HG02981 (cell line): ENCODE results near the gene CATSPER3.

Experiments
- ATAC-seq: cut with Tn5 transposase; IDR thresholded peaks from one replicate; pipeline ENCODE4 v1.9.1; 2021; ENCODE audit warnings: mild to moderate bottlenecking, moderate library complexity; ENCODE audit not compliant: unreplicated experiment

The CATSPER3 gene

DNA sequence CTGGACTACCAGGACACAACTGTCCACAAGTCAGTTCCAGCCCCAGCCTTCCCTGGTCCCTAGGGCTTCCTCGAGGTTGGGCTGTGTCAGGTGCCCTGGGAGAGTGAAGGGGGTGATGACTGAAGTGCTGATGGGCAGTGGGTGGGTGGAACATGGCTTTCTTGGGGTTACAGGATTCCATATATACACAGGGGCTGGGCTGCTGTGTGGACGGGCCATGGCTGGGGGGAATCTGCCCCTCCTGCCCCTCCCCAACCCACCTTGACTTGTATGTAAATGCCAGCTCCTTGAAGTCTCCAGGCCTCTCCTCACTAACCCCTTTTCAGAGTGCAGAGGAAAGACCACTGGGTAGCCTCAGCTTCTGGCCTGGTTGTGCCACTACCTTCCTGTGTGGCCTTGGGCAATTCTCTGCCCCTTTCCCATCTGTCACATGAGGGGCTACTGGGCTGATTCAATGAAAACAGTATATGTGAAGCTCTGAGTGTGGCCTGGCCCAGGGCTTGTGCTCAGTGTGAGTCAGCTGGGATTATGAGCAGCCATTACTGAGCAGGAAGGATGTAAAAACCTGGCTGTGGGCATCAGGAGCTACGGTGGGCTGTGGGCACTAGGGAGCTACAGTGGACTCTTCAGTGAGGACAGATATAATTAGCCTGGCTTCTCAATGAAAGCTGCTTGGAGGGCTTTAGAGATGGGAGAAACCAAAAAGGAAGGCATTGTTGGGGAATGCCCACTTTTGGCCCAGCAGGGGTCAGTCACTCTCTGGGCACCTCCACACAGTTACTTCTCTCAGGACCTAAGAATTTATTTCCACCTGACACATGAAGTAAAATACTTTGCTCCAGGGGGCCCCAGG is 43.0 kb downstream of the CATSPER3 start:
- no peak for ATAC-seq

DNA sequence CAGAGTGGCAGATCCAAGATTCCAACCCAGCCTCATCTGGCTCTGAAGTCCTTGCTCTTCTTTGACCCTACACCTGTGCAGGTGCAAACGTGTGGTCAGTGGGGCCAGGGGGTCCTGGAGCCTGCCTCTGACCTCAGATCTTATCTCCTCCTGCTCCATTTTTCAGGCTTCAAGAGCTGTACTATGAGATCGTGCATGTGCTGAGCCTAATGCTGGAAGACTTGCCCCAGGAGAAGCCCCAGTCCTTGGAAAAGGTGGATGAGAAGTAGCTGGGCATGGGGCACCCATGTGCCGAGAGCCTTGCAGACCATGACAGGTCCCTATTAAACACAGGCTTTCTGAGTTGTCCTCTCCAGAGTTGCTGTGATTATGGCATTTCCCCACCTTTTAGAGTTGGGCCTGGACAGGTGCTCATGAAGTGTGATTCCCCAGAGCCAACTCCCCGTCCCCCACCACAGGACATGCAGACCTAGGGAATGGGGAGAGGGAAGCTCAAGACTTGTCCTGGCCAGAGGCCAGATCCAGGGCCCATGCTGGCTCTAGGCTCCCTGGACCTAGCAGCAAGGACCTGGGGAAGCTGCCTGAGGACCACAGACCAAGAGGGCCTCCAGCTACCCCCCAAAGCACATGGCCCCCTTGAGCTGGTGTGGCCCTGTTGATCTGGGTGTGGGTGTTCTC is 43.8 kb downstream of the CATSPER3 start:
- no peak for ATAC-seq

DNA sequence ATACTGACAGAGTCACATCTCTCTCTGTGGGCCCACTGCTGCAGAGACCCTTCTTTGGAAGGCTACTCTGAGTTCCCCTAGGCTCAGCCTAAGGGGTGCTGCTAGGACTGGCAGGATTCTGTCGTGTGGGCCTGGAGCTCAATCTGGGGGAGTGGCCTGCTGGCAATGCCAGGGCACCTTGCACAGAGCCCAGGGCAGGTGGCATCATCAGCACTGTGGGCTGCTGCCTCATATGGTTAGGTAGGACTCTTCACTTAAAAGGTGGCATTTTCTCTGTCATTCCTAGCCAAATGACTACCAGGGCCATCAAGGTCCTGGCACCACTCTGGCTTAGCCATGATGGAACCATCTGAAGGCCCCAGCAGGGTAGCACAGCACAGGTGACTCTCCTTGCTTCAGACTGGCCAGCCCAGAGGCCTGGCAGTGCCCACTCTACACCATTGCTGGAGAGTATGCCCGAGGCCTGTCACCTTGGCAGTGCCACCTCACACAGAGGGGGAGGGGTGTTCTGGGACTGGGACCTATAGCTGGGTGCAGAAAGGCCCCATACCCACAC is 44.4 kb downstream of the CATSPER3 start:
- no peak for ATAC-seq

DNA sequence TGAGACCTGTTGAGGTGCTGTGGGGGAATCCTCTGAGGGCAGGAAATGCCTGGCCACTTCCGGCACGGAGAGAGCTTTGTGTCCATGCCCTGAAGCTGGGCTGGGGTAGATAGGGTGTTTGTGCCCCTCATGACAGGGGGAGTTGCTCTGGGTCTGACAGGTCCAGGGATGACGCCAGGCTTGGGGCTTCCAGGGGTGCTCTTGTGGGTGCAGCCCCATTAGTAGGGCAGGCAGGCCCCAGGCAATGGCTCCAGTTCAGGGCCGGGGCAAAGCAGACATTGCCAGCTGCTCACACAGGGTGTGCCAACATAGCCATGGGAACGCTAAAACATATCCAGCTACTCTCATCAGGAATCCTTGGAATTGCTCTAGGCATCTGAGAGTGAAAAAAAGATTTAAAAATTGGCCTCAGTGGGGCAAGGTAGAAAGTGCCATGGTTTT is 45.3 kb downstream of the CATSPER3 start:
- ATAC-seq, result no peak

DNA sequence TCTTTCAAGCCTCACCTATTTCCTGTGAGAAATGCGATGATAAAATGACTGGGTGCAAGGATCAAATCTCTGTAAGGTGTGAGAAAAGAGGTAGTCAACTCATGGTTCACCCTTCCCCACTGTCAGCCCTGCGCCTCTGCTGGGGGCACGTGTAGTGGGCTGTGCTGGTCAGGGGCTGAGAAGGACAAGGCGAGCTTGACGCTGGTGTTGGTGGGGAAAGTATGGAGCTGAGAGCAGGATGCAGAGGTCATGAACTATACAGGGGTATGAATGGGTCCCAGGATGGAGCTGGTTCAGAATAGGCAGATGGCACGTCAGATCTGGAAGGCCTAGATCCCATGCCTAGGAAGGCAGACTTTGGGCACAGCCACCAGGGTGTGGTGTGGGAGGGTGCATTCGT is 45.7 kb downstream of the CATSPER3 start:
- no peak for ATAC-seq

DNA sequence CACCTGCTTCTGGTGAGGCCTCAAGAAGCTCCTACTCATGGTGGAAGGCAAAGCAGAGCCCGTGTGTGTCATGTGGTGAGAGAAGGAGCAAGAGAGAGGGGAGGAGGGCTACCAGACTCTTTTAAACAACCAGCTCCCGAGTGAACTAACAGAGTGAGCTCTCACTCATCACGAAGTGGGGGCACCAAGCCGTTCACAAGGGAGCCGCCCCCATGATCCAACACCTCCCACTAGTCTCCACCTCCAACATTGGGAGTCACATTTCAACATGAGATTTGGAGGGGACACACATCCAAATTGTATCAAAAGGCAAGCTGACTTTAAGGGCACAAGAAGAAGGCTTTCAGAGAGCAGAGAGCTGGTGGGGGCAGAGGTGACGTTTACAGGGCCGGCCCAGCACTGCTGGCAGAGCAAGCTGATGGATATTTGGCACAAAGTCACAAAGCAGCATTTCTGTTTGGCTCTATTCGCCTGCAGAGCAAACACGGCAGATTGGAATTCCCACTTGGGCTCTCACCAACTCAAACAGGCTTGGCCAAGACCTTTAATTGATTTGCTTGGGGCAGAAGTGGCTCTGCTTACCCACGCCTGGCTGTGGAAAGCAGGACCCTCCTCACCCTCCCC is 46.4 kb downstream of the CATSPER3 start:
- no peak for ATAC-seq

DNA sequence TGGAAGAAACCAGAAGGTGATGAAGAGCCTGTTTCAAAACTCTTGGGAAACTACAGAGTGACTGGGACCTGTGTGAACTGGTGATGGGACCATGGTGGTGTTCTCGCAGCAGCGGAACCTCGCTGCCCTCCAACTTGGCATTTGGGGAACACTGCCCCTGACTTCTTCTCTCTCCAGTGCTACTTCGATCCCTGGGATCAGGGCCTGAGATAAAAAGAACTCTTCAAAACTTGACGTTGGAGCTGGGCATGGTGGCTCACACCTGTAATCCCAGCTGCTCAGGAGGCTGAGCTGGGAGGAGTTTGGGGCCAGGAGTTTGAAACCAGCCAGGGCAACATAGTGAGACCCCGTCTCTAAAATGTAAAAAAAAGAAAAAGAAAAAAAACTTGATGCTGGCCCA is 48.2 kb downstream of the CATSPER3 start:
- no peak for ATAC-seq

DNA sequence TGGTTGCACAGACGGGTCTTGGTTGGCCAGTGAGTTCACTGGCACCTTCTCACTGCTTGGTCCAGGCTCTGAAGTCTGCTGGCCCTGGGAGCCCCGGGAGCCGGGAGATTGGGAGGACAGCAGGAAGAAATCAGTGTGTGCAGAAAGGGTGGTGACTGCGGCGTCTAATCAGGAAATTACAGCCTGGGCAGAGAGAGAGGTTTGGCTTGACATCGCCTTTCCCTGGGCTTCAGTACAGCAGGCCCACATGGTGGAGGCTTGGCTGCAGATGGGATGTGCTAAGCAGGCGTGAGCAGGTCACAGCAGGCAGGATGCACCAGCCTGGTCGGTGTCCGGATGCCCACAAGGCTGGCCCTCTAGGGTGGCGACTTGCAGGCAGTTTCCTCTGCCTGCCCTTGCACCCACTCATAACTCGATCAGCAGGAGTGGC is 49.2 kb downstream of the CATSPER3 start:
- no peak for ATAC-seq

DNA sequence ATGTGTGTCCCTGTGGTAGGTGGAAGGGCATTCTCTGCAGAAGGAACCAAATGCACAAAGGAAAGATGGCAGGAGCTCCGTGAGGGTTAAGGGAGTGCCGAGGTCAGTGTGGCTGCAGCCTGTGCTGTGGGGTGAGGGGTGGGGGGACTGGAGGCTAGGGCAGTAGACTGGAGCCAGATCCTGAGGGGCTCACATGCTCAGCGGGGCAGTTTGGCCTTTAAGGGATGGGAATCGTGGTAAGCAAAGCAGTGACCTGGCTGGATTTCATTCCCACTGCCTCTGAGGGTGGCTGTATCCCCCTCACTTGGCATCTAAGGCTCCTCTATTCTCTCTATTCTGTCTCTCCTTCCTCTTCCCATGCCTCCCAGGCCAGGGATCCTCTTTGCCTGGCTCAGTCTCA is 50.8 kb downstream of the CATSPER3 start:
- ATAC-seq, result no peak

DNA sequence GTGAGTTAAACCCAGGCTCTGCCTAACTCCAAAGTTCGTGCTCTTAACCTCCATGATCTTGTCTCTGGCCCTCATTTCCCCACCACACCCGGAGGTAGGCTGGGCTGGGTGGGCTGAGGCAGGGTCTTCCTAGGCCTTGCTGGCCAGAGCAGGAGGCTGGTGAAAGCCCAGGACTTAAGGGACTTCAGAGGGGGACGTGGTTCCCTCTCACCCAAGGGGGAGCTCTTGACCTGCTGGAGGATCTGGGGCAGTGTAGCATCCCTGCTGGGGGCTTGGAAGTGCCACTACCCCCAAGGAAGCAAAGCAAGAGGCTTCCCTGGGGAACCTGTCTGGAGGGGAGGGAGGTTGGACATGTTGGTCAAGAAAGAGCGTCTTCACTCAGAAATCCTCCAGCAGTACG is 51.6 kb downstream of the CATSPER3 start:
- no peak for ATAC-seq

DNA sequence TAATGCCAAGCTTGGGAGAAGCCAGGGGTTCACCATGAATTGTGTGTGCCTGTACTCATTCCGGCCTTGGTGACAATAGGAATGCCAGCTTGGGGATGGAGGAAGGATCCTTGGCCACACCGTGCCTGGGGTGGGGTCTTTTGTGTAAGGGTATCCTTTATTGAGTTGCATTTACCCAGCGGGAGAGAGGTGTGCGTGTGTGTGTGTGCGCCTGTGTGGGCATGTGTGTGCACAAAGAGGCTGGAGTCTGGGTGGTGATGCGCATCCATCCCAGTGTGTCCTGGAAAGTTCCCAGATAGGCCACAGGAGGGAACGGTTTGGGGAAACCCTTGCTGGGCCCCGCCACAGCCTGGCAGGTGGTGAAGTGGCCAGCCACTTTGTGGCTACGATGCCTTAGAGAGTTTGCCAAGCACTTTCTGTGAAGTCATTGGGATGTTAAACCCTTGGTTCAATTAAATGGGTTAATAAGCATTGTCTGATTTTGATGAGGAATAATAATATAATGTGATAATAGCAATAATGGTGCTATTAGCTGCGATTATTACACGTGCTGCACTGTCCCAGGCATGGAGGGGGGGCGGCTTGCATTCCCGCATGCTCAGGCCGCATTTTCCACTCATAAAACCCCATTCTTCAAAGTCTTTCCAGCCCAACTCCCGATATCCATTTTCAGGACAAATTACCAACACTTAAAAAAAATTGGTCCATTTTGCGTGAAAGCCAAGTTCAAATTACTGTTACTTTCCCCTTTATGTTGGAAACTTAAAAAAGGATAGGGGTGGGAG is 52.6 kb downstream of the CATSPER3 start:
- no peak for ATAC-seq

DNA sequence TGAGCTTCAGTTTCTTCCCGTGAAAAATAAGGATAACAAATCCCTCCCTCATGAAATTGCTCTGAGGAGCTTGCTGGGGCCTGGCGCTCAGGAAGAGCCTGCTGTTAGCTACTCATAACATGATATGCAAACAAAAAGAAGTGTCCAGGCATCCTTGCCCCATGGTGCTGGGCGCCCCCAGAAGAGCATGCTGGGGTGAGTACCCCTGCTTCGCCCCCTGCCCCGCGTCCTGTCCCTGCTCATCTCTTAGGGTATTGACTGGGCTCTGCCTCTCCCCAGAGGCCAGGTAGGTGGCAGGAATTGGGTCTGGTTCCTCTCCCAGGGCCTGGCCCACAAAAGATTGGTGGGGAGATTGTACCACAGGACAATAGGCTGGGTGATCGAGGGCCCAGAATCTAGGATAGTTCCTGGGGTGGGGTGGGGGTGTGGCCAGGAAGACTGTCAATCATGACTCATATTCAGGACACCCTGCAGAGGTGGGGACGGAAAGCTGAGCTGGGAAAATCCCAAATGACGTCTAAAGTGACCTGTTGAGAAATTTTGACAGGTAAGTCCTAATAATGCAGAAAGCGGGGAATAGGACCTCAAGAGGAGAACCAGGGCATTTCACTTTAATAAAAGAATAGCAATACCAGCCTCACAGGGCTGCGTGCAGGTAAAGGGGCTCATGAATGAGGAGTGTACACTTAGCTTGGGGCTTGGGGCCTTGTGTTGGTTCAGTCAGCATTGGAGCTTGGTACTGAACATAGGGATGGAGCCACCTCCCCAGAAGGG is 57.4 kb downstream of the CATSPER3 start:
- no peak for ATAC-seq

DNA sequence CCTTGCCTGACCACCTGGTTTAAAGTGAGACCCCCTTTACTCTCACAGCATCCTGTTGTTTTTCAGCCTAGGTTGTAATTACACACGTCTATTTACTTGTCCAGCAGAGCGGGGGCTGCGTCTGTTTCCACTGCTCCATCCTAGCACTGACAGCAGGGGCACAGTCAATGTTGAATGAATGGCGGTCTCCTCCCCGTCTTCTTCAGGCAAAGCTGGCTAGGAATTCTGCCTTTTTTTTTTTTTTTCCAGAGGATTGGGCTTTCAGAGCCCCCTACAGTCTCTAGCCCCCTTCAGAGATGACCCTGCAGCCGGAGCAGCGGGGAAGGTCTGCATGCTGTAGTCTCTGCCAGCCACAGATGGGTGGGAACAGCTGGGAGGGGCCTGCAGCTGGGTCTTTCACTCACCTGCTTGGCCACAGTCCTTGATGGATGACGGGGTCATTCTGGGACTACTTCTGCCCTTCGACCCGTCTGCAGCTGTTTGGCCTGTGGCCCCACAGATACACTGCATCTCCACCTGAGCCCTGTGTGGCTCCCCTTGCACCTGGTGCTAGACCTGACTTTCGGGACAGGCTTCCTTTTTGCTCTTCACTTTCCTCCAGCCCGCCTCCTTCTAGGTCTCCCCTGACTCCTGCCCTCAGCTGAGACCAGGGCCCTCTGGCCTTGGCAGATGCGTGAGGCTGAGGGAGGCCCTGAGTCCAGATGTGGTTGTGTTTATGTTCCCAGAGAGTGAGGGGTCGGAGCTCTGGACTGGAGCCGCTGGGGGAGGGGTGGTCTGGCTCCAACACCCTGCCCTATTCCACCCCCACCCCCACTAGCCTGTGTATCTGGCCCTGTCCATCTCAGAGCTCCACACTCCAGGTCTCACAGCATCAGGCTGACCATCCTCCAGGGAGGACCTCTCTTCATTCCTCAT is 58.3 kb downstream of the CATSPER3 start:
- ATAC-seq, result no peak

DNA sequence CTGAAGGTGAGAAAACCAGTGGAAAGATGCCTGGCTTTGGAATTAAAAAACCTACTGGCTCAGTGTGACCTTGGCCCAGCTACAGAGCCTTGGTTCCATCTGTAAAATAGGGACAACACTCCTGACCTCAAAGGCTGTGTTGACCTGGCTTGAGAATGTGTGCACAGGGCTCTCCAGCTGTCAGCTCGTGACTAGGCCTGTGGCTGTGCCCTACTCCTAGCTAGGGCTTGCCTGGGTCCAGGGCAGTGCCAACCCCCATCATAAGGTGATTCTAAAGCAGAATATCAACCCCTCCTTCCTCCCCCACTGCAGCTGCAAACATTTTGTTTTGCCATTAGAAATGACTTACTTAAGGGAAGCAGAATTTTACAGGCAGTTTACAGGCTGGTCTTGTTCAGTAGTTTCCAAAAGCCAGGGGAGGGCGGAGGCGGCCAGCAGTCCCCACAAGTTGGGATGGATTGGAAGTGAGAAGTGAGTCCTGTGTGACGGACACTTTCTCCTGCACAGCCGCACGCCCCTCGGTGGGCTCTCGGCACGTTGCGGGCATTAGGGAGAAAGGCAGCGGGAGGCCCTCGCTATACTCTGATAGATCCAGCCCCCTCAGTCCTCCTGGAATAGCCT is 59.0 kb downstream of the CATSPER3 start:
- ATAC-seq, result no peak

DNA sequence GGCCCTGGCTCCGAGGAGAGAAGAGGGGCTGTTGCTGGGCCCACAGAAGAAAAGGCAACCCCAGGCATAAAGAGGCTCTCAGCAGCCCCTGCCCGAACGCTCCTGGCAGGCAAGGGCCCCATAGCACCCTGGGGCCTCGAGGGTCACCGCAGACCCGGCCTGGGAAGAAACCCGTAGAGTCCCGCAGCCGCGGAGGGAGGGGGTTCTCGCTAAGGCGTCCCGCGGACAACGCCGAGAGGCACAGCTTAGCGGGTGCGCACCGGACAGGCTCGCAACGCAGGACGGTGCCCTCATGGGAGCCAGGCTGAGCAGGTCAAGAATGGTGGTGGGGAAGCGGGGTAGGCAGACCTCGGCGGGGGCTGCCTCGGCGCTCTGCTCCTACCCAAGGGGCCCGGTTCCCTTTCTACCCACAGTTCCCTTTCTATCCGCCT is 59.6 kb downstream of the CATSPER3 start:
- no peak for ATAC-seq

DNA sequence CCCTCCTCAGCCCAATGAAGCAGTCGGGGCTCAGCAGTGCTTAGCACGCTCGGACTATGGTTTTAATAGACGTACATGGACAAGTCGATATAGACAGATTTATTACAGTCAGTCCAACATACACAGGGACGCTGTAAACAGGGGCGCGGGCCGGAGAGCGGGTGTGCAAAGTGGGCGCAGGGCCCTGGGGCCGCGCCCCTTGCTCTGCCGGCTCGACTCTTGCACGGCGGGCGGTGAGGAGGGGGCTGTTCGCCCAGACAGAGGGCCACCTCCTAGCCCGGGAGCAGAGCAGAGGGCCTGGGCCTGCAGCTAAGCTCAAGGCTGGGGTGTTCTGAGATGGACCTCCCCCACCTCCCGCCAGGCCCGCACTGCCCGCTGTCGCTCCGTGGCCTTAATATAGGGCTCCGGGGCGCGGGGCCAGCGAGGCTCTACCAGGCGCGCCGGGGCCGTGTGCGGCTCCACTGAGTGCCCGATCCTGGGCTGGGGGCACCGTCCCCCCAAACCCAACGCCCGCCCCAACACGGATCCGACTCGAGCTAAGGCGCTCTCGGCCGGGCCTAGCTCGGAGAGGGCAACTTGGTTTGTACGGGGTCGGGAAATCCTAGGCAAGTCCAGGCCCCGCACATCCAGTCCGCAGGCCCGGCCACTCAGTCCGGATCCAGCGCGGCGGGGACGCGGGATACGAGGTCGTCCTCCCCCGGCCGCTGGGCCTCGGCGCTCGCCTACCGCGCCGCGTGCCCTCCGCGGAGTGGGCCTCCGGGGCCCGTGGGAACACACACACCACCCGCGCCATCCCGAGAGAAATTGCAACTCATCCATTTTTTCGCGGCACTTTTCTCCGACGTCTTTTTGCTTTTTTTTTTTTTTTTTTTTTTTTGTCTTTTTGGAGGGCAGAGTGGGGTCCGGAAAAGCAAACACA is 60.2 kb downstream of the CATSPER3 start:
- no peak for ATAC-seq

DNA sequence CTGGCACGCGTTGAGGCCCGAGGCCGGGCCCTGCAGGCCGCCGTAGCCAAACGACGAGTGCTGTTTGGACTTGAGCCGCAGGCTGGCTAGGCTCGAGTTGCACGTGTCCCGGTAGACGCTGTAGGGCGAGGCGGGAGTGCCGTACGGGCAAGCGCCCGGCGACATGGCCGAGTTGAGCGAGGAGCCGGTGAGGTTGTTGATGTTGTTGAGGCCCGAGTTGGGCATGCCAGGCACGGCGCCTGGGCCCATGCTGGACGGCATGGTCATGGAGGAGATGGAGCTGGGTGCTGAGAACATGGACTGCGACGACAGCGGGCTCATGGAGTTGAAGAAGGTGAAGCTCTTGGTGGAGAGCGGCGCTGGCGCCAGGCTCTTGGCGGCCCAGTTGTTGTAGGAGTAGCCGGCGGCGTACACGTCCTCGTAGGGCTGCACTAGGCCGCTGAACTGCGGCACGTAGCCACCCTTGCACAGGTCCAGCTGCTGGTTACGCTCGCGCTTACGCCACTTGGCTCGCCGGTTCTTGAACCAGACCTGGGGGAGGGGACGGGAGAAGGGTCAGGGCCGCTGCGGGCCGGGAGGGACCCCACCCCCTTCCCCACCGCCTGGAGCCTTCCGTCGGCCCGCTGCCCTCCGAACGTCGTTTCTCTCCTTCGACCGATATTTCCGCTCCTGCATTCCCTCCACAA is 61.2 kb downstream of the CATSPER3 start:
- no peak for ATAC-seq
